Measurements from ENCODE around the gene ACTL10. TPM values are rescaled to one million over a fixed set of nuclear protein-coding genes. Genes with fewer than 3 reads are reported as not detected.

Gene ACTL10
- total and polyA plus RNA-seq, 2 of the 13 experiments (the other 11 are each of a cell fraction or from before 2014, with no cell fraction given), result not detected

DNA sequence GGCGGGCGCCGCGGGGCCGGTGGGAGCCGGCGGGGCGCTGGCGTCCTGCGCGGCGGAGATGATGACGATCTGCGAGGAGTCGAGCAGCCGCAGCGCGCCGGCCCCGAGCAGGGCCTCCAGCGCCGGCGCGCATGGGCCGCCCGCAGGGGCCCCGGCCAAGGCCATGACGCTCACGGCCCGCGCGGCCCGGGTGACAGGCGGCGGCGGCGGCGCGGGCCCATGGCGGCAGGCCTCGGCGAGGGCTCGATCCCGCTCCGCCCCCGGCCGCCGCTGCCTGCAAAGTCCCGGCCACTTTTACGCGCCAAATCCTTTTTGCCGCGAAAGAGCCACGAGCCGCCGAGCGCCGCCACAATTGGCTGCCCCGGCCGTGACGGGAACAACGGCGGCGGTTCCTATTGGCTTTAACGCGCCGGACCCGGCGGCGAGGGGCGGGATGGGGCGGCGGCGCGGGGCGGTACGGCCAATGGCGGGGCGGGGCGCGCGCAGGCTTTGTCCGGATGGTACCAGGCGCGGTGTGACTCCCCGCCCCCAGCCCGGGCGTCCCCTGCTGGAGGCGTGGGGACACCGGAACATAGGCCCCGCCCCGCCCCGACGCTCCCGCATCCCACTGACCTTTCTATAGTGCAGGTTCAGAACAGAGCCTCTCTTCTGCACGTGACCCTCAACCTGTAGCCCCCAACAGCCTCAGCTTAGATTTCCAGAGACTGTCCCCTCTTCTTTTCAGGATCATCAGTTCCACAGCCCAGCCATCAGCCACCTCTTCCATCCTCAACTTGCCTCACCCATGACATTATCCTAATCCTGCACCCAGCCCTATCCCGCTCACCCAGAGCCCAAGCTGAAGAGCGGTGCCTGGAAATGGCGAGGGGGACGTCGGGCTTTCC lies 19.6 kb downstream of the ACTL10 start, which contains the start of gene E2F1 (continued):
- TF ChIP-seq ZNF235 (CRISPR knock-in tag; IDR thresholded peaks at IDR 0.05; ENCODE audit: borderline replicate concordance), result peak; percentile 91
- no peak for TF ChIP-seq U2AF1 (optimal IDR thresholded peaks at IDR 0.05; ENCODE audit: low read depth, low read length)
- peak; percentile 93 for TF ChIP-seq RFXAP (CRISPR knock-in tag; IDR thresholded peaks at IDR 0.05; ENCODE audit: borderline replicate concordance)
- peak; percentile 99 for TF ChIP-seq BORCS8-MEF2B (CRISPR knock-in tag; IDR thresholded peaks at IDR 0.05)
- peak; percentile 44; the same call in 1 of the 2 replicates for TF ChIP-seq ZNF614 (CRISPR knock-in tag; IDR thresholded peaks at IDR 0.05; ENCODE audit: borderline replicate concordance)
- TF ChIP-seq TEAD2 (CRISPR knock-in tag; IDR thresholded peaks at IDR 0.05), result peak; percentile 75; the same call in 1 of the 2 replicates
- TF ChIP-seq ZNF660 (CRISPR knock-in tag; IDR thresholded peaks at IDR 0.05; ENCODE audit: borderline replicate concordance, low read depth), result no peak
- TF ChIP-seq ZBTB38 (CRISPR knock-in tag; IDR thresholded peaks at IDR 0.05), result no peak
- TF ChIP-seq MBD4 (IDR thresholded peaks at IDR 0.05; ENCODE audit: borderline replicate concordance, low read length), result no peak
- TF ChIP-seq ZNF101 (CRISPR knock-in tag; IDR thresholded peaks at IDR 0.05; ENCODE audit: borderline replicate concordance, low read depth), result no peak
- no peak for TF ChIP-seq RBM22 (optimal IDR thresholded peaks at IDR 0.05; ENCODE audit: low read length)
- TF ChIP-seq PLRG1 (conservative IDR thresholded peaks at IDR 0.05), result no peak
- TF ChIP-seq ZNF274 (CRISPR knock-in tag; IDR thresholded peaks at IDR 0.05), result peak; percentile 49; the same call in 1 of the 2 replicates
- peak; percentile 82 for TF ChIP-seq ZNF275 (CRISPR knock-in tag; IDR thresholded peaks at IDR 0.05; ENCODE audit: borderline replicate concordance)
- 0 out of 2 replicates have a peak, but pooled peaks have one; percentile 33 for TF ChIP-seq TBX3 (IDR thresholded peaks at IDR 0.05; ENCODE audit: borderline replicate concordance)
- TF ChIP-seq ZZZ3 (CRISPR knock-in tag; IDR thresholded peaks at IDR 0.05; ENCODE audit: borderline replicate concordance), result 0 out of 2 replicates have a peak, but pooled peaks have one; percentile 39
- TF ChIP-seq THYN1 (CRISPR knock-in tag; IDR thresholded peaks at IDR 0.05; ENCODE audit: borderline replicate concordance, low read depth), result no peak
- TF ChIP-seq ATF4 (CRISPR knock-in tag; IDR thresholded peaks at IDR 0.05), result peak in 1 of 2 experiments; percentile 87; a peak in 2 of 4 replicates
- peak; percentile 30 for TF ChIP-seq SRY (CRISPR knock-in tag; IDR thresholded peaks at IDR 0.05)
- TF ChIP-seq ZNF382 (CRISPR knock-in tag; IDR thresholded peaks at IDR 0.05; ENCODE audit: borderline replicate concordance), result no peak
- TF ChIP-seq RORA (CRISPR knock-in tag; IDR thresholded peaks at IDR 0.05), result no peak
- TF ChIP-seq MTF1 (CRISPR knock-in tag; IDR thresholded peaks at IDR 0.05), result peak; percentile 63; the same call in 1 of the 2 replicates
- no peak for TF ChIP-seq ZNF652 (CRISPR knock-in tag; IDR thresholded peaks at IDR 0.05; ENCODE audit: borderline replicate concordance, low read depth)
- peak; percentile 98; the same call in 1 of the 2 replicates for TF ChIP-seq ZNF558 (CRISPR knock-in tag; IDR thresholded peaks at IDR 0.05; ENCODE audit: borderline replicate concordance)
- TF ChIP-seq ZNF33B (CRISPR knock-in tag; IDR thresholded peaks at IDR 0.05), result no peak
- TF ChIP-seq ZNF841 (CRISPR knock-in tag; IDR thresholded peaks at IDR 0.05; ENCODE audit: borderline replicate concordance), result peak; percentile 67; the same call in 1 of the 2 replicates
